ENCODE measurements around the gene CEP104. TPM values are rescaled to one million over a fixed set of nuclear protein-coding genes. Genes with fewer than 3 reads are reported as not detected.

Gene CEP104
- total RNA-seq, 4 donors from 2014 or later, result 18.7 to 24.4 (median 19.8) TPM

GRCh38 chr1:3846541-3846940, 10.5 kb downstream of the CEP104 start:
- no peaks in the 10 kb centered on the region for H3K9me3 ChIP-seq
- H3K4me1 ChIP-seq, result no peaks in the 10 kb centered on the region
- no peaks in the 10 kb centered on the region for H3K27me3 ChIP-seq
- WGBS, 2 donors, result 76 to 85% methylated on average over 3 of the region's 3 CpGs
- TF ChIP-seq POLR2A (IDR thresholded peaks at IDR 0.05), result no peak
- no peak for TF ChIP-seq CTCF (IDR thresholded peaks at IDR 0.05)
- peaks cover 9 to 100% (median 11%) of the 10 kb centered on the region in 3 donors for H3K36me3 ChIP-seq
- no peak overlapping the region for H3K4me3 ChIP-seq
- intact Hi-C loops (cut with DNase I), result no loop called here
- H3K27ac ChIP-seq, result no peak overlapping the region
- no peak for DNase-seq

GRCh38 chr1:3842912-3843311, 14.1 kb downstream of the CEP104 start:
- TF ChIP-seq POLR2A (IDR thresholded peaks at IDR 0.05) (no peak), CTCF (IDR thresholded peaks at IDR 0.05) (no peak)
- Histone ChIP-seq H3K4me3 (no peak overlapping the region), H3K27ac (no peak overlapping the region), H3K27me3 (no peaks in the 10 kb centered on the region), H3K36me3 (peaks cover 17 to 100% (median 22%) of the 10 kb centered on the region in 3 donors), H3K9me3 (peaks cover 0 to 4% (median 0%) of the 10 kb centered on the region in 3 donors), H3K4me1 (no peaks in the 10 kb centered on the region)
- 88 to 92% methylated on average over 7 to 9 of the region's 9 CpGs for WGBS, 2 donors
- intact Hi-C loops (cut with DNase I), result no loop called here
- no peak for DNase-seq

- TF ChIP-seq POLR2A (IDR thresholded peaks at IDR 0.05) (no peak), CTCF (IDR thresholded peaks at IDR 0.05) (no peak)
- Histone ChIP-seq H3K9me3 (peaks cover 0 to 13% (median 0%) of the 10 kb centered on the region in 3 donors), H3K27ac (no peak overlapping the region), H3K4me3 (no peak overlapping the region), H3K27me3 (no peaks in the 10 kb centered on the region), H3K36me3 (peaks cover 17 to 100% (median 20%) of the 10 kb centered on the region in 3 donors), H3K4me1 (no peaks in the 10 kb centered on the region)
- 80 to 88% methylated on average over 1 of the region's 7 CpGs for WGBS, 2 donors
- DNase-seq, result no peak
- intact Hi-C loops (cut with DNase I), result no loop called here
Measured at GRCh38 chr1:3841491-3841890, 15.5 kb downstream of the CEP104 start.

- TF ChIP-seq CTCF (IDR thresholded peaks at IDR 0.05), result no peak
- H3K36me3 ChIP-seq, result peaks cover 17 to 100% (median 20%) of the 10 kb centered on the region in 3 donors
- 99% methylated on average over 11 of the region's 11 CpGs for WGBS, 2 donors
Measured at GRCh38 chr1:3838788-3839187, 18.2 kb downstream of the CEP104 start.

GRCh38 chr1:3837685-3838084, 19.3 kb downstream of the CEP104 start:
- intact Hi-C loops (cut with DNase I), result no loop called here
- WGBS, 2 donors, result 100% methylated on average over 1 of the region's 1 CpG; no CpG with 5 or more reads in 1 of the 2 donors

More at GRCh38 chr1:3838788-3839187, 18.2 kb downstream of the CEP104 start:
- intact Hi-C loops (cut with DNase I), result no loop called here
- Histone ChIP-seq H3K4me1 (no peaks in the 10 kb centered on the region), H3K9me3 (peaks cover 0 to 13% (median 0%) of the 10 kb centered on the region in 3 donors), H3K27me3 (no peaks in the 10 kb centered on the region), H3K4me3 (no peak overlapping the region), H3K27ac (no peak overlapping the region)
- no peak for DNase-seq

GRCh38 chr1:3837200-3837599, 19.8 kb downstream of the CEP104 start:
- peaks cover 0 to 13% (median 0%) of the 10 kb centered on the region in 3 donors for H3K9me3 ChIP-seq
- no peak for DNase-seq
- H3K4me1 ChIP-seq, result no peaks in the 10 kb centered on the region
- TF ChIP-seq POLR2A (IDR thresholded peaks at IDR 0.05) (no peak), CTCF (IDR thresholded peaks at IDR 0.05) (no peak)
- peaks cover 11 to 100% (median 24%) of the 10 kb centered on the region in 3 donors for H3K36me3 ChIP-seq
- H3K27ac ChIP-seq, result no peak overlapping the region
- WGBS, 2 donors, result 96 to 98% methylated on average over 6 of the region's 6 CpGs
- H3K4me3 ChIP-seq, result no peak overlapping the region
- no peaks in the 10 kb centered on the region for H3K27me3 ChIP-seq
- intact Hi-C loops (cut with DNase I), result no loop called here

More at GRCh38 chr1:3837685-3838084, 19.3 kb downstream of the CEP104 start:
- Histone ChIP-seq H3K27ac (no peak overlapping the region), H3K9me3 (peaks cover 0 to 13% (median 0%) of the 10 kb centered on the region in 3 donors), H3K27me3 (no peaks in the 10 kb centered on the region), H3K4me1 (no peaks in the 10 kb centered on the region), H3K36me3 (peaks cover 16 to 100% (median 20%) of the 10 kb centered on the region in 3 donors), H3K4me3 (no peak overlapping the region)
- no peak for DNase-seq
- TF ChIP-seq POLR2A (IDR thresholded peaks at IDR 0.05), result no peak
